A549 (cell line): Measurements from ENCODE around the gene ACER3. TPM values are rescaled to one million over a fixed set of nuclear protein-coding genes. Genes with fewer than 3 reads are reported as not detected.

ENCODE experiments used
- ATAC-seq, 2 experiments: fragments of 200-7000 bp in 1 of 2; fragments of >200 bp in 1 of 2; cut with Nextera tagmentation in 1 of 2; cut with Tn5 transposase in 1 of 2; 3 replicates each; pipeline versions ENCODE4 v1.8.0 to v1.9.1; 2018 to 2020; ENCODE audit warnings: mild to moderate bottlenecking in 1 of 2, moderate library complexity in 1 of 2
- CTCF ChIA-PET: fragments of 300-600 bp; sonication (Branson Sonifier 250); formaldehyde crosslinking; extraction: SDS; loops from one replicate; lab custom pipeline; 2021; ENCODE audit warnings: antibody characterized with exemption, inconsistent platforms; lab: Yijun Ruan, JAX
- POLR2A ChIA-PET: fragments of 350-600 bp; formaldehyde crosslinking; extraction: SDS; loops from one replicate; lab custom pipeline; 2021; ENCODE audit warnings: antibody characterized with exemption, inconsistent platforms; lab: Yijun Ruan, JAX
- DNase-seq, 2 experiments: peaks; one replicate each; pipeline versions ENCODE4 v3.0.0 to v3.0.0-alpha.2; 2011 to 2016; ENCODE audit warnings: low read depth in 1 of 2, low spot score in 1 of 2
- FAIRE-seq: peaks from 2 replicates; lab custom pipeline; 2011; peaks lifted over from hg19 to GRCh38; lab: Jason Lieb, UNC
- H3K27ac ChIP-seq, 2 experiments: fragments of >200 bp; sonication (Bioruptor Twin); formaldehyde crosslinking; 3 replicates each; pipeline ENCODE4 v1.5.1; 2016 to 2017
- H3K4me1 ChIP-seq: fragments of >200 bp; sonication (Bioruptor Twin); formaldehyde crosslinking; 3 replicates; pipeline ENCODE4 v1.6.1; 2016
- H3K4me2 ChIP-seq: fragments of >200 bp; sonication (Bioruptor Twin); formaldehyde crosslinking; 3 replicates; pipeline ENCODE4 v1.6.1; 2016
- H3K4me3 ChIP-seq: fragments of >200 bp; sonication (Bioruptor Twin); formaldehyde crosslinking; 3 replicates; pipeline ENCODE4 v1.5.1; 2016
- H3K9me3 ChIP-seq: fragments of >200 bp; sonication (Bioruptor Twin); formaldehyde crosslinking; 3 replicates; pipeline ENCODE4 v1.6.1; 2016
- BCL3 ChIP-seq: fragments of >200 bp; sonication (Bioruptor Twin); formaldehyde crosslinking; IDR thresholded peaks from 3 replicates; pipeline ENCODE4 v1.6.1; 2016
- HOXB13 ChIP-seq: fragments of 250-450 bp; sonication (Bioruptor Pico); IDR thresholded peaks from 2 replicates; pipeline ENCODE4 v1.5.0; 2020; ENCODE audit warnings: low read depth, mild to moderate bottlenecking, moderate library complexity
- MAFK ChIP-seq: fragments of 450-650 bp; IDR thresholded peaks from 2 replicates; pipeline ENCODE4 v1.6.1; 2014; ENCODE audit not compliant: partially characterized antibody
- NR3C1 ChIP-seq: fragments of >200 bp; sonication (Bioruptor Twin); formaldehyde crosslinking; IDR thresholded peaks from 3 replicates; pipeline ENCODE4 v1.6.1; 2017
- PHF8 ChIP-seq: fragments of 200-600 bp; sonication (generic); IDR thresholded peaks from 2 replicates; pipeline ENCODE4 v1.6.1; 2016; ENCODE audit warnings: low read depth, mild to moderate bottlenecking, antibody characterized with exemption, moderate library complexity, borderline replicate concordance
- RAD21 ChIP-seq, 2 experiments: fragments of >200 bp in 1 of 2; sonication (Bioruptor Twin) in 1 of 2; formaldehyde crosslinking in 1 of 2; IDR thresholded peaks in 1 of 2; conservative IDR thresholded peaks in 1 of 2; 2 replicates in 1 of 2; 3 replicates in 1 of 2; pipeline ENCODE4 v1.6.1; 2012 to 2018; ENCODE audit warnings: inconsistent platforms in 1 of 2
- SMC3 ChIP-seq: fragments of >200 bp; sonication (Bioruptor Twin); formaldehyde crosslinking; IDR thresholded peaks from 3 replicates; pipeline ENCODE4 v1.6.1; 2018; ENCODE audit warnings: inconsistent platforms
- WGBS: methylation state at CpG from one replicate; pipeline ENCODE4 v1.1.6; 2017; ENCODE audit errors: missing lambda C conversion rate; 5-methylcytosine and 5-hydroxymethylcytosine counted together
- polyA plus RNA-seq, 4 experiments: library from polyadenylated mRNA; depleted of rRNA in 3 of 4; stranded (reverse); fragments of >200 nt; fragmentation: RNase III in 1 of 4; extraction: RNeasy Plus Mini Kit Qiagen cat#74134 plus additional on column Dnase treatment in 1 of 4; gene quantifications; 2 replicates in 3 of 4; 3 replicates in 1 of 4; pipeline ENCODE4 v1.2.3, GENCODE V29; 2011 to 2017
- TF ChIP-seq, protein P1 (sequence below): fragments of >200 bp; sonication (Bioruptor Twin); formaldehyde crosslinking; IDR thresholded peaks from 2 replicates; pipeline ENCODE4 v1.6.1; 2016
- TF ChIP-seq, protein P2 (sequence below): IDR thresholded peaks from 2 replicates; pipeline ENCODE4 v1.6.1; 2012
- TF ChIP-seq, protein P3 (sequence below): fragments of 450-650 bp; IDR thresholded peaks from 2 replicates; pipeline ENCODE4 v1.6.1; 2014; ENCODE audit warnings: antibody characterized with exemption
- TF ChIP-seq, protein P4 (sequence below): fragments of >200 bp; sonication (Bioruptor Twin); formaldehyde crosslinking; IDR thresholded peaks from 3 replicates; pipeline ENCODE4 v1.5.1; 2016

Gene ACER3
- polyA plus RNA-seq, 2 of the 4 experiments (the other 2 are of a cell fraction): 16.0 to 46.6 TPM

GRCh38 chr11:77038825-77039326 is 178.2 kb downstream of the ACER3 start:
- DNase-seq: no peak
- Histone ChIP-seq H3K4me3 (no peak overlapping the region), H3K4me2 (peak overlapping the region; percentile 43; the same call in 2 of the 3 replicates), H3K27ac (peak overlapping the region; percentile 22 to 30; a peak in 2 of 6 replicates), H3K4me1 (peaks cover 28% of the 10 kb centered on the region), H3K9me3 (no peaks in the 10 kb centered on the region)
- ATAC-seq: peak in 1 of 2 experiments; percentile 37; a peak in 3 of 6 replicates
- ChIA-PET CTCF (interaction anchor here (0.6 to 7.9 kb wide), 14 partner anchors 9 to 526 kb away, joined by 3 to 72 read pairs (median 4); no protein-coding TSS in a partner anchor), POLR2A (no interaction called here)
- WGBS: 69% methylated on average over 16 of the region's 16 CpGs
- FAIRE-seq: no peak
- TF ChIP-seq, protein P1, sequence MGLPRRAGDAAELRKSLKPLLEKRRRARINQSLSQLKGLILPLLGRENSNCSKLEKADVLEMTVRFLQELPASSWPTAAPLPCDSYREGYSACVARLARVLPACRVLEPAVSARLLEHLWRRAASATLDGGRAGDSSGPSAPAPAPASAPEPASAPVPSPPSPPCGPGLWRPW: no peak
- TF ChIP-seq, protein P2, sequence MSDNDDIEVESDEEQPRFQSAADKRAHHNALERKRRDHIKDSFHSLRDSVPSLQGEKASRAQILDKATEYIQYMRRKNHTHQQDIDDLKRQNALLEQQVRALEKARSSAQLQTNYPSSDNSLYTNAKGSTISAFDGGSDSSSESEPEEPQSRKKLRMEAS: no peak
- TF ChIP-seq HOXB13 (CRISPR knock-in tag): no peak
- TF ChIP-seq, protein P3, sequence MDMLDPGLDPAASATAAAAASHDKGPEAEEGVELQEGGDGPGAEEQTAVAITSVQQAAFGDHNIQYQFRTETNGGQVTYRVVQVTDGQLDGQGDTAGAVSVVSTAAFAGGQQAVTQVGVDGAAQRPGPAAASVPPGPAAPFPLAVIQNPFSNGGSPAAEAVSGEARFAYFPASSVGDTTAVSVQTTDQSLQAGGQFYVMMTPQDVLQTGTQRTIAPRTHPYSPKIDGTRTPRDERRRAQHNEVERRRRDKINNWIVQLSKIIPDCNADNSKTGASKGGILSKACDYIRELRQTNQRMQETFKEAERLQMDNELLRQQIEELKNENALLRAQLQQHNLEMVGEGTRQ: no peak
- TF ChIP-seq NR3C1: no peak
- no peak for TF ChIP-seq PHF8
- TF ChIP-seq, all 56 proteins: peak for 0

- Histone ChIP-seq H3K4me2 (no peak overlapping the region), H3K27ac (peak overlapping the region in 1 of 2 experiments; percentile 22; a peak in 1 of 6 replicates), H3K4me3 (no peak overlapping the region), H3K9me3 (no peaks in the 10 kb centered on the region), H3K4me1 (peaks cover 28% of the 10 kb centered on the region)
- FAIRE-seq (no peak), DNase-seq (no peak), ATAC-seq (peak; percentile 20 to 58; a peak in 3 of 6 replicates)
- ChIA-PET CTCF (interaction anchor here (0.5 to 7.9 kb wide), 17 partner anchors 10 to 519 kb away, joined by 3 to 72 read pairs (median 4); no protein-coding TSS in a partner anchor), POLR2A (no interaction called here)
- TF ChIP-seq MAFK (no peak), RAD21 (conservative IDR thresholded peaks at IDR 0.05 in 1 of 2, IDR thresholded peaks at IDR 0.05 in 1 of 2) (peak; percentile 42 to 47; a peak in 4 of 5 replicates), BCL3 (no peak), SMC3 (peak; percentile 53)
- TF ChIP-seq, protein P4, sequence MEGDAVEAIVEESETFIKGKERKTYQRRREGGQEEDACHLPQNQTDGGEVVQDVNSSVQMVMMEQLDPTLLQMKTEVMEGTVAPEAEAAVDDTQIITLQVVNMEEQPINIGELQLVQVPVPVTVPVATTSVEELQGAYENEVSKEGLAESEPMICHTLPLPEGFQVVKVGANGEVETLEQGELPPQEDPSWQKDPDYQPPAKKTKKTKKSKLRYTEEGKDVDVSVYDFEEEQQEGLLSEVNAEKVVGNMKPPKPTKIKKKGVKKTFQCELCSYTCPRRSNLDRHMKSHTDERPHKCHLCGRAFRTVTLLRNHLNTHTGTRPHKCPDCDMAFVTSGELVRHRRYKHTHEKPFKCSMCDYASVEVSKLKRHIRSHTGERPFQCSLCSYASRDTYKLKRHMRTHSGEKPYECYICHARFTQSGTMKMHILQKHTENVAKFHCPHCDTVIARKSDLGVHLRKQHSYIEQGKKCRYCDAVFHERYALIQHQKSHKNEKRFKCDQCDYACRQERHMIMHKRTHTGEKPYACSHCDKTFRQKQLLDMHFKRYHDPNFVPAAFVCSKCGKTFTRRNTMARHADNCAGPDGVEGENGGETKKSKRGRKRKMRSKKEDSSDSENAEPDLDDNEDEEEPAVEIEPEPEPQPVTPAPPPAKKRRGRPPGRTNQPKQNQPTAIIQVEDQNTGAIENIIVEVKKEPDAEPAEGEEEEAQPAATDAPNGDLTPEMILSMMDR: peak; percentile 31; the same call in 2 of the 3 replicates
- whole genome bisulfite sequencing: 86% methylated on average over 88 of the region's 109 CpGs
Observed at GRCh38 chr11:77039491-77040400, 179.0 kb downstream of the ACER3 start.

DNA sequence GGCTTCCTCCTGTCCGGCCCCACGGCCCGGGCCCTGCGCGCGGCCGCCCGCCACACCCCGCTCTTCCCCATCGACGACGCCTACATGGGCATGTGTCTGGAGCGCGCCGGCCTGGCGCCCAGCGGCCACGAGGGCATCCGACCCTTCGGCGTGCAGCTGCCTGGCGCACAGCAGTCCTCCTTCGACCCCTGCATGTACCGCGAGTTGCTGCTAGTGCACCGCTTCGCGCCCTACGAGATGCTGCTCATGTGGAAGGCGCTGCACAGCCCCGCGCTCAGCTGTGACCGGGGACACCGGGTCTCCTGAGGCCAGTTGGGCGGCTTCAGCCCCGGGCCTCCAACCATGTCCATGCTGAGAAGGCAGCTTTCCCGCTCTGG is 179.7 kb downstream of the ACER3 start:
- DNase-seq: no peak
- H3K9me3 ChIP-seq: no peaks in the 10 kb centered on the region
- TF ChIP-seq HOXB13 (CRISPR knock-in tag): no peak
- TF ChIP-seq RAD21 (conservative IDR thresholded peaks at IDR 0.05 in 1 of 2, IDR thresholded peaks at IDR 0.05 in 1 of 2): no peak

More for the DNA sequence above, 179.7 kb downstream of the ACER3 start:
- Histone ChIP-seq H3K4me1 (peaks cover 23% of the 10 kb centered on the region), H3K4me3 (no peak overlapping the region), H3K4me2 (no peak overlapping the region), H3K27ac (no peak overlapping the region)
- WGBS: 98% methylated on average over 22 of the region's 37 CpGs
- FAIRE-seq: no peak
- no peak for ATAC-seq
- ChIA-PET CTCF (interaction anchor here (0.8 to 7.9 kb wide), 9 partner anchors 10 to 306 kb away, joined by 3 to 72 read pairs (median 6); partner anchors contain the start of gene MYO7A), POLR2A (no interaction called here)
